ENCODE results near the gene PTPRN2. TPM values are rescaled to one million over a fixed set of nuclear protein-coding genes. Genes with fewer than 3 reads are reported as not detected.

The PTPRN2 gene
- total RNA-seq, 1 donor from 2014 or later, result 32.2 TPM

DNA sequence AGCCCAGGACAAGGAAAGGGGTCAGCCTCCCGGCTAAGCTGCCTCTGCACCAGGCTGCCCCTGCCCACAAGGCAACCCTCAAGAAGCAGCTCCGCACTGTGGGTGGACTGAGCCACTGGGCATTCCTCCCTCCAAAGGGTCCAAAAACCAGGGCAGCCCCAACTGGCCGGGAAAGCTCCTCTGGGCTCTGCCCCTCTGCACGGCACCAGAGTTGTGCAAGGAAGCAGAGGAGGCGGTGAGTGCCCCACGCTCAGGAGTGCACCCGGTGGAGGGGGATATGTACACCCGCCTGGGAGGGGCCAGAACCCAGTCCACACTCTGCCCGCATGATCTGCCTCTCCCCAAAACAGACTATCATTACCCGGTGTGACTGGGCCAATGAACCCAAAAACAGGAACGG is 43.8 kb downstream of the PTPRN2 start:
- no peak for DNase-seq (ENCODE audit: low read depth, low spot score)
- H3K27me3 Mint-ChIP-seq (ENCODE audit: low read depth), result no peaks in the 10 kb centered on the region
- H3K9me3 Mint-ChIP-seq, result no peaks in the 10 kb centered on the region

DNA sequence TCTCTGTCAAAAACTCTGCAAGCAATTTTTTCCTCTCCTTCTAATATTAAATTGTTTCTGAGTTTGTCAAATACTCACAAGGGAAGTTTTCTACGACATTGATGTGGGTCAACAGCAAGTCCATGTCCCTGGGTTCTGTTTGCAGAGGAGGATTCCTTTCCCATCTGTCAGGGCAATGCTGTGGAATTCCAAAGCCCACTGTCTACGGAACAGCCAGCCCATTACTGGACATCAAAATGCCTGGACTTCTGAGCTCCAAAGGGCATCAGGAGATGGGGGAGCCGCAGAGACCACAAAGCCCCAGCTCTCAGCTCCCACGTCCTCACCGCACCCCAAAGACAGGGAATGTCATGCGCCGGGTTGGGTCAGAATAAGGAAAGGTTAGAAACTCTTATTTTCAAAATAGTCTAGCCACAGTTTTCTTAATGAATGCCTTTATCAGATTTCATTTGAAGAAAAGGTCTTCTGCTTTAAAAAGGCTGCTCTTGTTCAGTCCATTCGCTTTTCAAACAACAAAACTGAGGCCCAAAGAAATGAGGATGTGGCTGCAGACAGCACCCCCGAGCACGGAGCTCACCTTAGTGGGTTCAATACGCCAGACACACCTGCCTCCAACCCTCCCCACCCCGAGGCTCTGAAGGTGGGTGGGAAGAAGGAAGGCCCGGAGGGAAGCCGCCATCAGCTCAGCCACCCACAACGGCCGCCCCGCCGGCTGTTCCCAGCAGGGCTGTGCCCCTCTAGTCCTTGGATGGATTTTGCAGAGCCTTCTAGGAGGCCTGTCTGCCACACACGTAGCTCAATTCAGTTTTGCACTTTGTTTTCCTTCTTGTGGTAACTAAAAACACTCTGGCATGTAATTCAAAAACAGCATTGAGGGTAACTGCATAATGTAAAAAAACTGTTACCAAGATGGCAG is 44.7 kb downstream of the PTPRN2 start:
- Mint-ChIP-seq H3K27ac (ENCODE audit: unreplicated experiment) (no peak overlapping the region), H3K36me3 (ENCODE audit: low read depth) (no peaks in the 10 kb centered on the region), H3K4me3 (no peak overlapping the region), H3K27me3 (ENCODE audit: low read depth) (no peaks in the 10 kb centered on the region), H3K9me3 (no peaks in the 10 kb centered on the region), H3K4me1 (peaks cover 5% of the 10 kb centered on the region)
- no peak for DNase-seq (ENCODE audit: low read depth, low spot score)
- TF ChIP-seq, protein P1, sequence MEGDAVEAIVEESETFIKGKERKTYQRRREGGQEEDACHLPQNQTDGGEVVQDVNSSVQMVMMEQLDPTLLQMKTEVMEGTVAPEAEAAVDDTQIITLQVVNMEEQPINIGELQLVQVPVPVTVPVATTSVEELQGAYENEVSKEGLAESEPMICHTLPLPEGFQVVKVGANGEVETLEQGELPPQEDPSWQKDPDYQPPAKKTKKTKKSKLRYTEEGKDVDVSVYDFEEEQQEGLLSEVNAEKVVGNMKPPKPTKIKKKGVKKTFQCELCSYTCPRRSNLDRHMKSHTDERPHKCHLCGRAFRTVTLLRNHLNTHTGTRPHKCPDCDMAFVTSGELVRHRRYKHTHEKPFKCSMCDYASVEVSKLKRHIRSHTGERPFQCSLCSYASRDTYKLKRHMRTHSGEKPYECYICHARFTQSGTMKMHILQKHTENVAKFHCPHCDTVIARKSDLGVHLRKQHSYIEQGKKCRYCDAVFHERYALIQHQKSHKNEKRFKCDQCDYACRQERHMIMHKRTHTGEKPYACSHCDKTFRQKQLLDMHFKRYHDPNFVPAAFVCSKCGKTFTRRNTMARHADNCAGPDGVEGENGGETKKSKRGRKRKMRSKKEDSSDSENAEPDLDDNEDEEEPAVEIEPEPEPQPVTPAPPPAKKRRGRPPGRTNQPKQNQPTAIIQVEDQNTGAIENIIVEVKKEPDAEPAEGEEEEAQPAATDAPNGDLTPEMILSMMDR (conservative IDR thresholded peaks at IDR 0.05), result no peak

More for the DNA sequence above, 43.8 kb downstream of the PTPRN2 start:
- Mint-ChIP-seq H3K4me1 (peaks cover 5% of the 10 kb centered on the region), H3K36me3 (ENCODE audit: low read depth) (no peaks in the 10 kb centered on the region), H3K4me3 (no peak overlapping the region), H3K27ac (ENCODE audit: unreplicated experiment) (no peak overlapping the region)
- TF ChIP-seq, protein P1 (conservative IDR thresholded peaks at IDR 0.05), result no peak

DNA sequence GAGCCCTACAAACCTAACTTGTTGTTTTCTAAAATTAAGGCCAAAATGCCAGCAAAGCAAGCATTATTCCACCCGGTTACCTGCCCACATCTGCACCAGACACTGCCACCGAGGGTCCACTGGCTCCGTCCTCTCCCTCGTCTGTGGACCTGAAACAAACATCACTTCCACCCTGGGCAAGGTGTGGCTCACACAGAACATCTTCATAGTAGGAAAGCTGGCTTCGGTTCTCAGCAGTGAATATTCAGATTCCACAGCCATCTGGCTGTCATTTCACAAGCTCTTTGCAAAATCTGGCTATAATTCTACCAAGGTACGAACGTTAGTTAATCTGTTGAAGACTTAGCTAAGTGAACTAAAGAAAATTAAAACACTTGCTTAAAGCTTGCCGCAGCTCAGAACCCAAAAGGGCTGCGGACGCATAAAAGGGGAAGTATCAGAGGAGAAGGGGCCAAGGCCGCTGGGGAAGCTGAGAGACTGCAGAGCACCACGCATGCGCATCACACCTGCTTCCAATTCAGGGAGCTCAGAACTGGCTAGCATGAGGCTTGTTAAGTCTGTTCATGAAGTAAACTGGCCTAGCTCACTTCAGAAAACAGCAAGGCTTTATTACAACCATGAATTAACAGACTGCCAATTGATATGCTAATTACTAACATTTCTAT is 46.1 kb downstream of the PTPRN2 start:
- Mint-ChIP-seq H3K4me1 (peaks cover 10% of the 10 kb centered on the region), H3K27me3 (ENCODE audit: low read depth) (no peaks in the 10 kb centered on the region), H3K27ac (ENCODE audit: unreplicated experiment) (no peak overlapping the region), H3K4me3 (no peak overlapping the region), H3K9me3 (no peaks in the 10 kb centered on the region), H3K36me3 (ENCODE audit: low read depth) (no peaks in the 10 kb centered on the region)
- no peak for DNase-seq (ENCODE audit: low read depth, low spot score)
- TF ChIP-seq, protein P1 (conservative IDR thresholded peaks at IDR 0.05), result no peak

DNA sequence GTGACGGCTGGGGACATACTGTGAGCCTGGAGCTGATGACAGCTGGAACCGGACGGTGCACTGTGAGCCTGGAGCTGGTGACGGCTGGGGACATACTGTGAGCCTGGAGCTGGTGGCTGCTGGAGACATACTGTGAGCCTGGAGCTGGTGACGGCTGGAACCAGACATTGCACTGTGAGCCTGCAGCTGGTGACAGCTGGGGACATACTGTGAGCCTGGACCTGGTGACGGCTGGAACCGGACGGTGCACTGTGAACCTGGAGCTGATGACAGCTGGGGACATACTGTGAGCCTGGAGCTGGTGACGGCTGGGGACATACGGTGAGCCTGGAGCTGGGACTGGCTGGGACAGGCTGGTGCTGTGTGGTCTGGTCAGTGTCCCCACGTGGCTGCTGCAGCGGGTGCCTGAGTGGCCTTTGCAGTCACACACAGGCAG is 47.9 kb downstream of the PTPRN2 start:
- TF ChIP-seq, protein P1 (conservative IDR thresholded peaks at IDR 0.05), result no peak
- no peak overlapping the region for H3K27ac Mint-ChIP-seq (ENCODE audit: unreplicated experiment)
- H3K4me1 Mint-ChIP-seq, result peaks cover 10% of the 10 kb centered on the region
- no peak overlapping the region for H3K4me3 Mint-ChIP-seq
- no peak for DNase-seq (ENCODE audit: low read depth, low spot score)
- H3K36me3 Mint-ChIP-seq (ENCODE audit: low read depth), result no peaks in the 10 kb centered on the region
- no peaks in the 10 kb centered on the region for H3K27me3 Mint-ChIP-seq (ENCODE audit: low read depth)
- H3K9me3 Mint-ChIP-seq, result no peaks in the 10 kb centered on the region

DNA sequence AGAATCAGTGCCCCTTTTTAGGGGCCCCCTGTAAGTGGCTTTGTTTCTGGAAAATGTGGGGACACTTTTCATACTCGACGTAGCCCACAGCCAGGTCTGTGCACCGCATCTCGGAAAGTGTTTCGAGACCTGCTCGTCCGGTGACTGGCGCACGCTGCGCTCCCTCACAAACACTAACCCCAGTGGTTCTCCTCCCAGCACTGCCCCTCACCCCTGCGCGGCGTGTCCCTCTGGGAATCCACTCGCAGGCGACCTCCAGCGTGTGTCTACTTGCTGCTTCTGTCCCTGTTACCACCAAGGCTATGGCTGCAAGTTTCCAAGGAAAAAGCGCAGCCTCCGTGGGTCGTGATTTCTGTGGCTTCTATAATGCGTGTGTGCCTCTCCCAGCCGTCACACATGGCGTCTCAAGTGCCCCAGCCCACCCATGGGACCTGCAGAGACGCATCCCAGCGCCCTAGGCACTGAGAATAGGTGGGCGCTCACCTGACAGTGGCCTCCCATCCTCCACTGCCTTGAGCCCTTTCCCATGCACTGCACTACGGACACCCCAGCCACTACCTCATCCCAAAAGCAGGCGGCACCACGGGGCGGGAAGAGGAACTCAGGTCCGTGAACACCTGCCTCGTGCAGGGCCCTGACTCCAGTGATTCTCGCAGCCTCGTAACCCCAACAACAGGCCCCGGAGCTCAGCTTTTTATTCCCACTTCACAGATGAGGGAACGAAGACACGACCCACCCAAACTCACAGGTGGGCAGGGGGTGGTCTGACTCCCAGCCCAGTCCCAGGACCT is 49.3 kb downstream of the PTPRN2 start:
- no peaks in the 10 kb centered on the region for H3K9me3 Mint-ChIP-seq
- no peak for DNase-seq (ENCODE audit: low read depth, low spot score)
- H3K4me3 Mint-ChIP-seq, result no peak overlapping the region
- H3K36me3 Mint-ChIP-seq (ENCODE audit: low read depth), result no peaks in the 10 kb centered on the region
- peaks cover 10% of the 10 kb centered on the region for H3K4me1 Mint-ChIP-seq
- H3K27me3 Mint-ChIP-seq (ENCODE audit: low read depth), result no peaks in the 10 kb centered on the region
- TF ChIP-seq, protein P1 (conservative IDR thresholded peaks at IDR 0.05), result no peak
- H3K27ac Mint-ChIP-seq (ENCODE audit: unreplicated experiment), result peak overlapping the region; percentile 35
